ENCODE results near the gene SEC61A1. TPM values are rescaled to one million over a fixed set of nuclear protein-coding genes. Genes with fewer than 3 reads are reported as not detected.

SEC61A1 gene
- total RNA-seq (100 to 1,000 TPM; 197 to 245 (median 222) TPM), polyA plus RNA-seq (100 to 1,000 TPM; 193 to 214 TPM)

- Histone ChIP-seq H3K36me3 (peaks cover 0 to 19% (median under 1%) of the 10 kb centered on the region in 3 donors), H3K9me3 (no peaks in the 10 kb centered on the region), H3K27me3 (no peaks in the 10 kb centered on the region), H3K4me1 (peaks cover 13 to 33% (median 13%) of the 10 kb centered on the region in 3 donors), H3K27ac (peak within 1 kb of the TSS; percentile 85 to 97 (median 92)), H3K4me3 (peak within 1 kb of the TSS; percentile 81 to 98 (median 88))
- FAIRE-seq (no peak), DNase-seq (peak; percentile 93 to 99 (median 96)), ATAC-seq (peak; percentile 91 to 96 (median 92))
- 0% methylated on average over 67 to 90 of the region's 90 CpGs for WGBS, 2 donors
- intact Hi-C loops (cut with DNase I): no loop called here
- TF ChIP-seq CTCF (IDR thresholded peaks at IDR 0.05): no peak
These were observed at the start of gene SEC61A1 for GRCh38 chr3:128051837-128052594. TSS of gene SEC61A1 (plus strand) at chr3:128052437. CDS start at chr3:128052553, 116 bp downstream.

- ATAC-seq (no peak), DNase-seq (no peak)
- WGBS, 2 donors: 73% methylated on average over 8 of the region's 8 CpGs
These were observed 47.6 kb upstream of the SEC61A1 start for GRCh38 chr3:128004661-128005060.

GRCh38 chr3:128006061-128007032 lies 45.9 kb upstream of the SEC61A1 start:
- DNase-seq: no peak
- no peak overlapping the region for H3K4me3 ChIP-seq
- no peak for ATAC-seq
- 45 to 51% methylated on average over 29 to 30 of the region's 30 CpGs for WGBS, 2 donors
- intact Hi-C loops (cut with DNase I): no loop called here
- no peaks in the 10 kb centered on the region for H3K27me3 ChIP-seq
- FAIRE-seq: no peak
- no peaks in the 10 kb centered on the region for H3K36me3 ChIP-seq
- no peak overlapping the region for H3K27ac ChIP-seq
- no peak for TF ChIP-seq CTCF (IDR thresholded peaks at IDR 0.05)
- no peaks in the 10 kb centered on the region for H3K9me3 ChIP-seq
- H3K4me1 ChIP-seq: peaks cover 0 to under 1% (median 0%) of the 10 kb centered on the region in 3 donors

More at GRCh38 chr3:128004661-128005060, 47.6 kb upstream of the SEC61A1 start:
- TF ChIP-seq CTCF (IDR thresholded peaks at IDR 0.05): no peak
- Histone ChIP-seq H3K9me3 (no peaks in the 10 kb centered on the region), H3K4me1 (no peaks in the 10 kb centered on the region), H3K27me3 (no peaks in the 10 kb centered on the region), H3K36me3 (no peaks in the 10 kb centered on the region), H3K4me3 (no peak overlapping the region), H3K27ac (no peak overlapping the region)
- FAIRE-seq: no peak
- intact Hi-C loops (cut with DNase I): no loop called here

DNA sequence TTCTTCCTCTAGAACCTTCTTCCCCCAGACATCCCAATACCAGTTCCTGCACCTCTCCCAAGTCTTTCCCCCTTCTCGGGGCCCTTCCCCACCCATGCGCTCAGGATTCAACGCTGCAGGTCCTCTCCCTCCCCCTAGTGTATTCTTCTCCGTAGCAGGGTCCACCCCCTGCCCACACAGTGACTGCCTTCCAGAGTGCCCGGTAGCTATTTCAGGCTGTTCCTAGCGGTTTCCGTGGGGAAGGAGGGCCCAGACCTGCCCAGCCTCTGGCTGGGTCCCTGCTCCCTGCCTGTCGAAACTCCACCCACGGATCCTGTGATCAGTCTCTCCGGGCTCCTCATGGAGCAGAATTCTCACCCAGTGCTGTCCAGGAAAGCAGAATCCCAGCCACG lies 45.2 kb upstream of the SEC61A1 start:
- Histone ChIP-seq H3K36me3 (no peaks in the 10 kb centered on the region), H3K4me1 (peaks cover 0 to 3% (median 0%) of the 10 kb centered on the region in 3 donors), H3K27ac (no peak overlapping the region), H3K9me3 (no peaks in the 10 kb centered on the region), H3K4me3 (no peak overlapping the region), H3K27me3 (no peaks in the 10 kb centered on the region)
- FAIRE-seq: no peak
- intact Hi-C loops (cut with DNase I): no loop called here
- 46 to 52% methylated on average over 10 to 11 of the region's 11 CpGs for WGBS, 2 donors
- no peak for DNase-seq
- ATAC-seq: no peak
- TF ChIP-seq CTCF (IDR thresholded peaks at IDR 0.05): no peak
